ENCODE measurements around the gene DCDC2.
"Not testable (repeated sequence)": the region's sequence is repeated elsewhere in the genome, so short reads cannot be mapped to it uniquely, and the experiment has no call there.

The DCDC2 gene

DNA sequence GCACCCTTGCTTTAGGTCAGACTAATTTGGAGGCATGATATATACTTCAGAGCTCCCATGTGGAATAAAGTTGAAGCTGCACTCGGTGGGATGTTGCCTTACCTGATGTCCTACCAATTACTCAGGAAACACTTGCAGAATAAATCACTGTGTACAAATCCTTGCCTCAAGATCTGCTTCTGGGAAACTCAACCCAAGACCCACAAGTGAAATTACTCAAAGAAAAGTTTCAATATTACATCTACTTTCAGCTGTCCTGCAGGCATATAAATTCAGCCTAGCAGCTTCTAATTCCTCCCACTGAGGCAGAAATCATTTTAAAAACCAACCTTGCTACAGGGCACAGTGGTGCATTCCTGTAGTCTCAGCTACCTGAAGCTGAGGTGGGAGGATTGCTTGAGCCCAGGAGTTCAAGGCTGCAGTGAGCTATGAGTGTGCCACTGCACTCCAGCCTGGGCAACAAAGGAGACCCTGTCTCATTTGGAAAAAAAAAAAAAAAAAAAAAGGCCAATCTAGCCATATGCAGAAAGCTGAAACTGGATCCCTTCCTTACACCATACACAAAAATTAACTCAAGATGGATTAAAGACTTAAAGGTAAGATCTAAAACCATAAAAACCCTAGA is 20.7 kb upstream of the DCDC2 start:
- no peak for DNase-seq (ENCODE audit: low read depth)

DNA sequence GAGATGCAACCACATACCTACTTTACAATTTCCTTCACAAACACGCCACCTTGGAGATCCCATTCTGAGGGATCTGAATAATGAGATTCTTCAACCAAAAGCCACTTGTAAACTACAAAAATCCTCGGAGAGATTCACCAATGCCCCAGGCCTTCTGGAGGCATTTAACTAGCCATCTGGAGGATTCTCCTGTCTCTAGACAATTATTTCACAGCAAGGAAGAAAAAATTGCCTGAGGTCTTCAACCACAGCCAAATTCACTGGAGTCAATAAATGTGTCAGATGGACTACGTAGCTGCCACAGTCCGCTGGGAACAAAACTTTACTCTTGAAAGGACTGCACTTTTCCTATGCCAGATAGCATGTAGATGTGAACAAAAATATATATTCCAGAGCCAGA is 19.0 kb upstream of the DCDC2 start:
- DNase-seq (ENCODE audit: low read depth) = no peak

DNA sequence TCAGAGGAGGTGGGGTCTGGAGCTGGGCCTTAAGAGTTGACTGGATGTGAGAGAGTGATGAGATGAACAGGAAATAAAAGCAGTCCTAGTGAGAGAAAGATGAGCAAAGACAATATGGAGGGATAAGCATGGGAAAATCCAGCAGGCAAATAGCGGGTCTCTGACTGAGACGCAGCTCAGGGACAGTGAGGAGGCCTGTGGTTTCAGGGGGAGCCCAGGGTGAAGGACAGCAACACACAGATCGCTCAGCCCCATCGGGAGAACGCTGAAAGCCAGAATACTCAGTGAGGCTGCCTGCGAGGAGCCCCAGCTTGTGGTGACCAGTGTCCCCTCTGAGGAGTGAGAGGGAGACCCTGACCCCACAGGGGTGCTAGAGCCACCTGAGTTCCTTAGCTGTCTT is 16.8 kb upstream of the DCDC2 start:
- no peak for DNase-seq (ENCODE audit: low read depth)

DNA sequence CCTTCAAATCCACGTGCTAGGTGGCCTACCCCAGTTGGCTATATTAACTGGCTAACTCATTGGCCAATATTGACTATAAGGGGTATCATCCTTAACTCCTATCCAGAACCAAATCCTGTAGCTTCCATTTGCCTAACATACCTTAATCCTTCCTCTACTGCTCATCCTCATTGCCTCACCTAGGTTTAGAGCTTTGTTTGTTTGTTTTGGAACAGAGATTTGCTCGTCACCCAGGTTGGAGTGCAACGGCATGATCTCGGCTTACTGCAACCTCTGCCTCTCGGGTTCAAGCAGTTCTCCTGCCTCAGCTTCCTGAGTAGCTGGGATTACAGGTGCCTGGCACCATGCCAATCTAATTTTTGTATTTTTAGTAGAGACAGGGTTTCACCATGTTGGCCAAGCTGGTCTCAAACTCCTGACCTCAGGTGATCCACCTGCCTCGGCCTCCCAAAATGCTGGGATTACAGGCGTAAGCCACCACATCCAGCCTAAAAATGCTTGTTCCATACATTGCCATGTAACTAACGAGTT is 7.3 kb upstream of the DCDC2 start:
- not testable (repeated sequence) for DNase-seq (ENCODE audit: low read depth)

DNA sequence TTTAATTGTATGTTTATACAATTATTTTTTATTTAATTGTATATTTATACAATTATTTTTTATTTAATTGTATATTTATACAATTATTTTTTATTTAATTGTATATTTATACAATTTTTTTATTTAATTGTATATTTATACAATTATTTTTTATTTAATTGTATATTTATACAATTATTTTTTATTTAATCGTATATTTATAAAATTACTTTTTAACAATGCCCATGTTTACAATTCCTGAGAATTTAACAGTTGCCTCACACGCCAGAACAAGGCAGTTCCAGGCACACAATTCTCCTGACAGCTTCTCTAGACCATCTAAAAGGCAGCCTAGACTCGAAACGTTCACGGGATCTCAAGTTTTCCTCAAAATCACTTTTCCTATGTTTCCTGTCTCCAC is 4.5 kb upstream of the DCDC2 start:
- not testable (repeated sequence) for DNase-seq (ENCODE audit: low read depth)

DNA sequence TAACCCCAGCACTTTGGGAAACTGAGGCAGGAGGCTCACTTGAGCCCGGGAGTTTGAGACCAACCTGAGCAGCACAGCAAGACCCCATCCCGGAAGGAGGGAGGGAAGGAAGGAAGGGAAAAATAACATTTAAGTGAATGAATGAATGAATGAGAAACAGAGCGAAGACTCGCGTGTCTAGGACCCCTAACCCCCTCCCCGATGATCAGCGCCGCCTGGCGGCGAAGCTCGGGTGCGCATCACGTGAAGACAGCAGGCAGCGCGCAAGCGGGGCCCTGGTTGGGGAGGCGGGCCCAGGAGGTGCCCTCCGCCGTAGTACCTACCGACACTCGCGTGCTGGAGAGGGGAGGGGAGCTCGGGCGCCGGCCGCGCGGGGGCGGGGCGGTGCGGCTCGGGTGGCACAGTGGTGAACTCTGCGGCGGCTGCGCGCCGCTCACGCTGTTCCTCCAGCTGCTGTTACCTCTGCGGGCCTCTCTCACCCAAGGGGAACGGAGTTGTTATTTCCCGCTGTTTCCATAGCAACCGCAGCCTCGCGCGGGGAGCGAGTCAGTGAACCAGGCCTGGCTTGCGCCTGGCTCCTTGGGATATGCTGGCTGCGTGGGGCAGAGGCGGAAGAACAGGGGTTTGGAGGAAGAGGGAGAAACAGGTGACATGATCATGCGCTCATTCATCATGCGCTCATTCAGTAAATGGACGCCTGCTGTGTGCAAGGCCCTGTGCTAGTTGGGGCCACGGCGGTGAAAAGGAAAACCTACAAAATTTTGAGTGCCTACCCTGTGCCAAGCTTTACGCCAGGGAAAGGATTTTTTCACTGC is 2.0 kb upstream of the DCDC2 start:
- DNase-seq (ENCODE audit: low read depth) = peak; percentile 84

DNA sequence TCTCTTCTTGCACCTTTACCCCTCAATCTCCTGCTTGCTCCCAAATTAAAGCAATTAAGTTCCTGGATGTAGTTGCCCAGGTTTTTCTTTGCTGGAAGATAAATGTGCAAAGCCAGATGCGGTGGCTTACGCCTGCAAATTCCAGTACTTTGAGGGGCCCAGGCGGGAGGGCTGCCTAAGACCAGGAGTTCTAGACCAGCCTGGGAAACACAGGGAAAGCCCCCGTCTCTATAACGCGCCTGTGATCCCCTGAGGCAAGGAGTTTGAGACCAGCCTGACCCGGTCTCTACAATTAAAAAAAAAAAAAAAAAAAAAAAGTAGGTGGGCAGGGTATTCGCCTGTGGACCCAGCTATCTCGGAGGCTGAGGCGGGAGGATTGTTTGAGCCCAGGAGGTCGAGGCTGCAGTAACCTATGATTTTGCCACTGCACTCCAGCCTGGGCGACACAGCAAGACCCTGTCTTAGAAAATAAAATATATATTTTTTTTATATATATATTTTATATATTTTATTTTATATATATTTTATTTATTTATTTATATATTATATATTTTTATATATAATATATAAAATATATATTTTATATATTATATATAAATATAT is 461 bp upstream of the DCDC2 start:
- no peak for DNase-seq (ENCODE audit: low read depth)

DNA sequence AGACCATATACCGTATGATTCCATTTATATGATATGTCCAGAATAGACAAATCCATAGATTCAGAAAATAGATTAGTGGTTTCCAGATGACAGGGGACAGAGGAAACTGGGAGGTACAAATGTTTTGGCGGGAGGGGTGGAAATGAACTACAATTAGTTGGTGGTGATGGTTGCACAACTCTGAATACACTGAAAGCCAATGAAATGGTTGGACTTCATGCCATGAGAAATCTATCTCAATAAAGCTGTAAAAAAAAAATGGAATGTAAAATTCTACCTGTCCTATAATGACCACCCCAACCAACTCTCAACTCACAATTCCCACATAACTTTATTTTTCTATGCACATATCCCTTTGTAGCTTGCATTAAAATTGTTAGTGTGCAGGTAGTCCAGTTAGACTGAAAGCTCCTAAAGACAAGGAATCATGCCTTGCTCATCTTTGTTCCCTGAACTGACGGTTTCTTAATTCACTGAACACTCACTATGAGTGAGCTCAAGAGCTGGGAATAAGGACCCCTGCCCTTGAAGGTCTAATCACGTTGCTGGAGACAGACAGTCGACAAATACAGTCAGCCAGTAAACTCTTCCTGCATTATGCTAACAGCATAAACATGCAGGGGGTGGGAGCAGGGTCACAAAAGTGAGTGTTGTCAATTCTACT is 1.4 kb downstream of the DCDC2 start:
- DNase-seq (ENCODE audit: low read depth) = no peak

DNA sequence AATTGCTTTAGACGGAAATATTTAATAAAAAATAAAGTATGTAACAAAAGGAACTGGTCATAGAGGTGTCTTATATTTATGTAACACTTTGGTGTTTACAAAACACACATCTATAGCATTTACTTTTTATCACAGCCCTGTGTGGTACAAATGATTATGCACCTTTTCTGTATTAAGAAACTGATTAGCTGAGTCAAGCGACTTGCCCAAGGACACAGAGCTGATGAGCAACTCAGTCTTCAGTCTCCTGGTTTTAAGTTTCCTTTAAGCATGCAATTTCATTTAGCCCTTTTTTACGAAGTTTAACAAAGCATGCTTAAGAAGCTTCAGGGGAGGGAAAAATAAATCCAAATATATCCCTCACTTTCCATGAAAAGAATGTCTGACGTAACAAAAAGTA is 2.5 kb downstream of the DCDC2 start:
- peak; percentile 27 for DNase-seq (ENCODE audit: low read depth)

DNA sequence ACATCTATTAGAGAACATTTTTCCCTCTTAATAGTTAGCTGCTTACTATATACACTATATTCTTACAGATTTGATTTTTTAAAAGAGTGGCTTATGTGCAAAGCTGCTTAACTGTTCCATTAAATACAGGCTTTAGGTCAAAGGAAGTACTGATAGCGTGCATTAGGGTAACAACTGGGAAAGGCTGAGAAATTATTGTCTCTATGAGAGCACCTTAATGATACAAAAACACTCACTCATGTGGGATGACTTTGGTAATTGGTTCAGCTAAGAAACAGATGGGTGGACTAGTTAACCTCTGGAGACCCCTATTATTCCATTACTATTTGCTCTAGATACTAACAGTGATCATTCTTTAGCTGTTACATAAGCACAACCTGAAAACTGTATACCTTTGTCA is 4.0 kb downstream of the DCDC2 start:
- no peak for DNase-seq (ENCODE audit: low read depth)

DNA sequence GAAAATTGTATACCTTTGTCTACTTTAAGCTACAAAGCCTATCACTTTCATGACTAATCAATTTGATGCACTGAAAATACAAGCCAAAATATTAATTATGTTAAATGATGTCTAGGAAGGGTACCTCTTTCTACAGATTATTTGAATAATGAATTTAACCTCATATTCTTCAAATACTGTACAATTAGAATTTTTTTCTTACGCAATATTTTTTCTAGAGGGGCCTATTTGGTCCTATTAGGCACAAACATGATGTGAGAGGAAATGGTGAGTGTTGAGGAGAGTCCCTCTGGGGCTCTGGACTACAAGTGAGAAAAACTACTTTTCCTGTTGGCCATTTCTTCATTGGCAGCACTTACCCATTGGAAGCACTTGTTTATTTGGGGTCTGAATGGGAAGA is 5.4 kb downstream of the DCDC2 start:
- DNase-seq (ENCODE audit: low read depth) = no peak

DNA sequence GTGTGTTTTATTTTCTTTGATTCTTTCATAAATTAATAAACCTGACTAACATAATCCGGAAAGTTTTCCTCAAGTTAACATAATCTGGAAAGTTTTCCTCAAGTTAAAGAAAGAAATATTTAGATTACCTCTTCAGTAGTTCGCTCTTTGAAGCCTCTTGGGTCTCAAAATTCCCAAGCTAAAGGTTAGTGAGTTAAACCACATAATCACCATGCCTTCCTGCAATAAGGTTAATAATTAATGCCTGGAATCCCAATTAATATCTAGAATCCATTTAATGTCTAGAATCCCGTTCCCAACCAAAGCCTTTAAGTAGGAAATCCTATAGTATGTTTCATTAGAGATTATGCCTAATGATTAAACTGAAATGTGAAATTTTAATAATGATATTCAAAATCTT is 12.9 kb downstream of the DCDC2 start:
- no peak for DNase-seq (ENCODE audit: low read depth)

DNA sequence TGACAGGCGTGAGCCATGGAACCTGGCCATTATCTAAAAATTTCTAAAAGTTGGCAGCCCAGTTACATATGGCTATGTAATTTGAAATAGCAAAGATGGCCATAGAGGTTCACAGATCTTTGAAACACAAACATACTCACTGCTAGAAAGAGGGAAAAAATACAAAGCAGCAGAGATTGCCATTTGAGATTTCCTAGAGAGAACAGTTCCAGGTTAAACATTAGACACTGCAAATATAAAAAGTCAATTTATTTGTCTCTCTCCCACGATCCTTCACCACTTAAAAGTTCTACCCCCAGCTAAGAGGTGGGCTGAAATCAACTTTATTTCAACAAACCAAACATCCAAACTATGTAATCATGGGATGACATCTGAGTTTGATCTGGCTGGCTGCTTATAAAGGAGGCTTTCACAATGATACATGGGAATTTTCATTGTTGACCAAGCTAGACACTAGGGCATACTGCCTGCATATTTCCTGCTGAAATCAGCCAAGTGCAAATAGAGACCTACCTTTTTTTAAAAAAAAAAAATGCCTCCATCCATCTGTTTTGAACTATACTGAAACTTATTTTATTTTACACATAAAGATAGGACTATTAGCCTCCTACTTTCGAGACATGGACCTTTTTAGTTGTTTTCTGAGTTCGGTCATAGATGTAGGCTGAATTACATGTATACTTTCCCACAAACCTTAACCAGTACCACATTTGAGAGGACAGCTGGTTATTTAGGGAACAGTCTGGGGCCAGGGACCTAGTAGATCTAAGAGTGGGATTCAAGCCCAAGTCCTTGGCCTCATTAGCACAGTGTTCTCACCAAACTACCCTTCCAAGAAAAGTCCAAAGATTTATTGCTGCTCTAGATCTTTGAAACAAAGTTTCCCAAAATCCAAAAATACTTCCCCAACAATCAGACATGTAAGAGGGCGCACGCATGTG is 16.6 kb downstream of the DCDC2 start:
- DNase-seq (ENCODE audit: low read depth) = no peak

DNA sequence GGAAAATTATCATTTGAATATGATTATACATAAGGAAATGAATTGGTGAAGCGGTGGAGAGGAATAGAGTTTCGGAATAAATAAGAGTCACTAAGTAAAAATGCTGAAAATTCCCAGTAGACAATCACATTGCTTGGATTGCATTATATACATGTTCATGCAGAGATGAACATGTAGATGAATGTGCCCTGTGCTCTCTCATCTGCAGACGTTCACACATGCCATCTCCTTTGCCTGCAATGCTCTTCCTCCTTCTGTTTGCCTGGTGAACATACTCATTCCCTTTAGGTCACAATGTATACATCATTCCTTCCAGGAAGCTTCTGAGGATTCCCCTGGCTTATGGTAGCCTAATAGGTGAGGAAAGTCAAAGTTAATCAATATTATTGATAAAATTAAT is 17.9 kb downstream of the DCDC2 start:
- no peak for DNase-seq (ENCODE audit: low read depth)

DNA sequence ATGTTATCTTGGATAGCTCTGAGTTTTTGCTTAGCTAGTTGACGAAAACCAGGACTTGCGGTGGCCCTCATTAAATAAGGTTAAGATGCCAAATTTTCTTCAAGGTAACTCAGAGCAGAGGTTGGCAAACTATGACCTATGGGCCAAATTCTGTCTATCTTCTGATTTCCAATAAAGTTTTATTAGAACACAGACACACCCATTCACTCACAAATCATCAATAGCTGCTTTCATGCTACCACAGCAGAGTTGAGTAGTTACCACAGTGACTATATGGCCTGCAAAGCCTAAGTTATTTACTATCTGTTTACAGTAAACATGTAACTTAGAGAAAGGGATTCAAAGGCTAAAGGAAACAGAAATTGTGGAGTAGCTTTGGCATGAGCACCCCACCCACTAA is 23.6 kb downstream of the DCDC2 start:
- no peak for DNase-seq (ENCODE audit: low read depth)

DNA sequence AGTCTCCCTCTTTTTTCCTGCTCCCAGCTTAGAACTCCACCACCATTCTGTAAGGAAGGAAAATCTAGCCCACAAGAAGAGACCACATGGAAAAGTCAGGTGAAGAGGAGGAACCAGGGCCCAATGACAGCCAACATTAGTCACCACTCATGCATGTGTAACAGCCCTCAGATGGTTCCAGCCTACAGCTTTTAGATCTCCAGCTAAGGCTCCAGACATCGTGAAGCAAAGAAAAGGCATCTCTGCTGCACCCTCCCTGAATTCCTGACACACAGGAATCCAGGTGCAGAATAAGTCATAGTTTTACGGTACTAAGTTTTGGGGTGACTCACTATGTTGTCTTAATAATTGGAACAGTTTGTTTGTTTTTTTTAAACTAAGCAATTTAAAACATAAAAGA is 25.5 kb downstream of the DCDC2 start:
- DNase-seq (ENCODE audit: low read depth) = peak; percentile 78

DNA sequence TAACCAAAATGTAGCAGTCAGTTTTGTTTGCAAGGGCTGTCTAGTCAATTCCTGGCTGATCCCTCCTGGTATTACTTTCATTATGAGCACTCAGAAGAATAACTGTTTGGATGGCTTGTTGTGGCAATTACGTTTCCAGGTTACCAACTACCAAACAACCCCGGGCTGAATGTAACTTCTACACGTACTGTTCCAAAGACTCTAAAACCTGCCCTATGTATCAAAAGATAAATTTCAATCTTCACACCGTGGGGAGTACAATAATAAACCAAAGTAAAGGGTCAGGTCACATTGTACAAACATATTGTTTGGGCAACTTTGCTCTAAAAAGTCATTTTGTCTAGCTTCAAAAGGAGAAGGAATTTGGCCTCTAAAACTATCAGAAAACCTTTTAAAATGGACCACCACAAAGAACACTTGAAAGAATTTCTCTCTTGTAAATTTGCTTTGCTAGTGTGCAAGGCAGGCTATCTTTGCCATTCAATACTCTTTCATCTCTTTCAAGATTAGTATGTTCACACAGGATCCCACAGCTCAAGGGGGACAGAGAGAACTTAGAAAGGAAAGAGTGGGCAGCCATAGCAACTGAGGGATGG is 27.6 kb downstream of the DCDC2 start:
- DNase-seq (ENCODE audit: low read depth) = no peak

DNA sequence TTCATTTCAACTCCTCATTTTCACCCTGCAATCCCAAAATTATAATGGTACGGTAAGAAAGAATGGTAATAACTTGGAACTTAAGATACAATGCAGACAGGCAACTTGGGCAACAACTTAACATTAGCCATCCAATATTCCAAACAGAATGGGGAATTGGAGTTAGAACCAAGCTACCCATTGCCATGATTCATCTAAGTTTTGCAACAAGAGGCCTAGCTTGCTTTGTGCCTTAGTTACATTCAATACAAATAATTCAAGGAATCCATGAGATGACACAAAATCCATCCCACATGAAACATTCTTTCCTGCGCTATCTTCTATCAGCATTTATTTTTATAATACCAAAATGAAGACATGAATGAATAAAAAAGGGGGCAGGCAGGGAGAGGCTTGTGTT is 28.4 kb downstream of the DCDC2 start:
- peak; percentile 43 for DNase-seq (ENCODE audit: low read depth)

DNA sequence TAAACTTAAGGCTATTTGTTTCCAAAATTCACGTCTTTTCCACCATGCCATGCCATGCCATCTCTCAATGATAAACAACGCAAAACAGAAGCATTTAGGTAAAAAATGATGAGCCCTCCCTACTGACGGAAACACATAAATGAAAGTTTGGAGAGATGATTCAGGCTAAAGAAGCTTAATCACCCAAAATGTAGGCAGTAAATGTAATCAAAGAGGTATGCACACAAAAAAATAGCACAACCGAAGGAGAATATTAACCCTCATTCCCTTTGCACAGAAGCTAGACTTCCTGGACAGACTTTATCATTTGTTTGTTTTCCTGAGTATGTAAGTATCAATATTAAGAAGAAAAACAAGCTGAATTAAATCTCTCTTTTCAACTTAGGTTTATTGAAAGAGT is 28.8 kb downstream of the DCDC2 start:
- DNase-seq (ENCODE audit: low read depth) = peak; percentile 60

DNA sequence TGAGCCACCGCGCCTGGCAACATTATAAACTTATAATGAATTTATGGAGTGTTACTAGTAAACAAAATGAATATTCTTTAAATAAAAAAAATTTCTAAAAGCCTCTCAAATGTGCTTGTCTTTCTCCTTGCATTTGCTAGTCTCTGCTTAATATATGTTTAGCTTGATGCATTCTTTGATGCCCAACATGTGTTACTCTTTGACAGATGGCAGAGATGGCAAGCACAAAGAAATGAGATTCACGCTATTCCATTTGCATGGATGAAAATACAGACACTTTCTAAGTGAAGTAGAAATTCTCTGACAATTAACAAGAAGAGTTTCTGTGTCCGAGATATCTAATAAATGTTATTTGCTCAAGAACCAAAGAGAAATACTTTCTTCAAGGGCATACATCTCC is 30.1 kb downstream of the DCDC2 start:
- DNase-seq (ENCODE audit: low read depth) = no peak

DNA sequence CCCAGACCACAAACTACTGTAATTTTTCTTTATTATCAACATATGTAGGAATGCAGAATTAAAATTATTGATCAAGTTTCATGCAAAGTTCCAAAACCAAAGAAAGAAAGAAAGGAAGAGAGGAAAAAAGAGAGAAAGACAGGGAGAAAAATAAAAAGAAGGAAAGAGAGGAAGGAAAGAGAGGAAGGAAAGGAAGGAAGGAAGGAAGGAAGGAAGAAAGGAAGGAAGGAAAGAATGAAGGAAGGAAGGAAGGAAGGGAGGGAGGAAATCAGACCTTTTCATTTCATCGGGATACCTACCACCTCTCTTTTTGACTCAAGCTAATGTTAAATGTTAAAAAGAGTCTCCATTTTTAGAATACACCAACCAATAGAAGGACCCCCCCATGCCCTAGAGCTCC is 31.9 kb downstream of the DCDC2 start:
- no peak for DNase-seq (ENCODE audit: low read depth)
